ENCODE measurements around the gene SRRM2. TPM values are rescaled to one million over a fixed set of nuclear protein-coding genes. Genes with fewer than 3 reads are reported as not detected.

Gene SRRM2
- total RNA-seq, 1 donor from 2014 or later, result 30.5 TPM

DNA sequence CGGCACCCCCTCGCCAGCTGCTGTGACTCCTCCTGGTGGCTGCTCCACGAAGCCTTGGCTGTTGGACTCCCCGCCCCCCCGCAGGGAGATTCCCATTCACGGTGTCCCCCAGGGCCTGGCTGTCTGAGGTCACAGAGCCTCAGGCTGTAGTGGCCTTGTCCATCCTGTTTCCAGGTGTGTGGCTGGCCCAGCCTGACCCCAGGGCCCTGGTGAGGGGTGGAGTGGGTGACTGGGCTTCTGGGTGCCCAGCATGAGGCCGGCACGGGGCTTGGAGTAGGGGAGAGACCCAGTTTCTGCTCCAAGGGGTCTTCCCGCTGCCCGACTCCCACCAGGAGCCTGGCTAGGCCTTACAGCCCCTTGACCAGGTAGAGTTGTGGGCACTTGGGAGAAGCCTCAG, 42.9 kb upstream of the SRRM2 start:
- Histone ChIP-seq H3K36me3 (ENCODE audit: control insufficient read depth, insufficient read depth, low read length) (peaks cover 23% of the 10 kb centered on the region), H3K27me3 (ENCODE audit: control insufficient read depth, insufficient read depth, low read length) (no peaks in the 10 kb centered on the region), H3K4me3 (ENCODE audit: low read depth, low read length) (no peak overlapping the region)
- TF ChIP-seq, protein P1, sequence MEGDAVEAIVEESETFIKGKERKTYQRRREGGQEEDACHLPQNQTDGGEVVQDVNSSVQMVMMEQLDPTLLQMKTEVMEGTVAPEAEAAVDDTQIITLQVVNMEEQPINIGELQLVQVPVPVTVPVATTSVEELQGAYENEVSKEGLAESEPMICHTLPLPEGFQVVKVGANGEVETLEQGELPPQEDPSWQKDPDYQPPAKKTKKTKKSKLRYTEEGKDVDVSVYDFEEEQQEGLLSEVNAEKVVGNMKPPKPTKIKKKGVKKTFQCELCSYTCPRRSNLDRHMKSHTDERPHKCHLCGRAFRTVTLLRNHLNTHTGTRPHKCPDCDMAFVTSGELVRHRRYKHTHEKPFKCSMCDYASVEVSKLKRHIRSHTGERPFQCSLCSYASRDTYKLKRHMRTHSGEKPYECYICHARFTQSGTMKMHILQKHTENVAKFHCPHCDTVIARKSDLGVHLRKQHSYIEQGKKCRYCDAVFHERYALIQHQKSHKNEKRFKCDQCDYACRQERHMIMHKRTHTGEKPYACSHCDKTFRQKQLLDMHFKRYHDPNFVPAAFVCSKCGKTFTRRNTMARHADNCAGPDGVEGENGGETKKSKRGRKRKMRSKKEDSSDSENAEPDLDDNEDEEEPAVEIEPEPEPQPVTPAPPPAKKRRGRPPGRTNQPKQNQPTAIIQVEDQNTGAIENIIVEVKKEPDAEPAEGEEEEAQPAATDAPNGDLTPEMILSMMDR (IDR thresholded peaks at IDR 0.05; ENCODE audit: insufficient read depth, low read length, severe bottlenecking), result no peak
- FAIRE-seq (no peak), DNase-seq (ENCODE audit: low read depth) (no peak)

DNA sequence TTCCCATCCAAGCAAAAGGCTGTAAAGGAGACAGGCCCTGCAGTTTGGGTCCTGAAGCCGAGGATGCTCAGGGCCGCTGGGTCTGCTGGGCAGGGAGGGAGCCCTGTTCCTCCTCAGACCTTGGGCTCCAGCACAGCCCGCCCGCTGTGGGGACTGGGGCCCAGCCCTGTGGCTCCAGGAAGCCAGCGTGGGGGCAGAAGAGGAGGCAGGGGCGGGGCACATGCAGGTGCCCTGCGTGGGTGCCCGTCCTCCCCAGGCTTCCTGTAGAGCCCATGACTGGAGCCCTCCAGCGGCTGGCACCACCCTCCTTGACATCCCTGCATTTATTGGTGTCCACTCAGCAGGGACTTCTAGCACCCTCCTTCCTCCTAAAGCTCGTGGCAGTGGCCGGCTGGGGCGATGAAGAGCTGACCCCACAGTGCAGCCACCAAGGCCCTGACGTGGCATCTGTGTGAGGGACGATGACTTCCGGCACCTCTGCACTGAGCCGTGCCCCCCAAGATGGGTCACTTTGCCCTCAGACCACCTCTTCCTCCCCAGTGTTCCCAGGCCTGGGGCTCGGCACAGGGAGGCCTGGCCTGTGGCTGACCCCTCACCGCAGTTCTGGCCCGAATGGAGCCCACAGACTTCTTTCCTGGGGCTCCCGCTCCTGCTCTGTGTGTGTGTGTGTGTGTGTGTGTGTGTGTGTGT, 42.3 kb upstream of the SRRM2 start:
- TF ChIP-seq, protein P1 (IDR thresholded peaks at IDR 0.05; ENCODE audit: insufficient read depth, low read length, severe bottlenecking), result no peak
- FAIRE-seq (no peak), DNase-seq (ENCODE audit: low read depth) (no peak)
- Histone ChIP-seq H3K36me3 (ENCODE audit: control insufficient read depth, insufficient read depth, low read length) (peaks cover 19% of the 10 kb centered on the region), H3K27me3 (ENCODE audit: control insufficient read depth, insufficient read depth, low read length) (no peaks in the 10 kb centered on the region), H3K4me3 (ENCODE audit: low read depth, low read length) (no peak overlapping the region)

DNA sequence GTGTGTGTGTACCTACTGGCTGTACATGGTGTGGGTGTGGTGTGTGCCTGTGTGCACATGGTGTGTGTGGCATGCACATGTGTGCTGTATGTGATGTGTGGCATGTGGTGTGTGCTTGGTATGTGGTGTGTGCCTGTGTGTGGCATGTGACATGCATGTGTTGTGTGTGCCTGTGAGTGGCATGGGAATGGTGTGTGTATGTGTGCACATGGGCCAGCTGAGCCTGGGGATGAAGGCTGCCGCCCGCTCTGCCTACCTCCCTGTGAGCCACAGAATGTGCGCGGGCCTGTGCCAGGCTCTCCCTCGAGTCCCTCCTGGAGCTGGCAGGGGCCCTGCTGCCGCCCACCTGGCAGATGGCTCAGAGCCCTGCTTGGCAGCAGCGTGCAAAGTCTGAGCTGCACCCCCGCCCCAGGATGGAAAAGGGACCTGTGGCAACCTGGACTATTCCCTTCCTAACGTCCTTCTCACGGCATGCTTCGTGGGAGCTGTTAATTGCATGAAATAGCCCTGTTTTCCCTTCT, 41.7 kb upstream of the SRRM2 start:
- H3K4me3 ChIP-seq (ENCODE audit: low read depth, low read length), result no peak overlapping the region
- no peaks in the 10 kb centered on the region for H3K27me3 ChIP-seq (ENCODE audit: control insufficient read depth, insufficient read depth, low read length)
- DNase-seq (ENCODE audit: low read depth) (no peak), FAIRE-seq (peak; percentile 23)
- TF ChIP-seq, protein P1 (IDR thresholded peaks at IDR 0.05; ENCODE audit: insufficient read depth, low read length, severe bottlenecking), result no peak
- H3K36me3 ChIP-seq (ENCODE audit: control insufficient read depth, insufficient read depth, low read length), result peaks cover 14% of the 10 kb centered on the region

DNA sequence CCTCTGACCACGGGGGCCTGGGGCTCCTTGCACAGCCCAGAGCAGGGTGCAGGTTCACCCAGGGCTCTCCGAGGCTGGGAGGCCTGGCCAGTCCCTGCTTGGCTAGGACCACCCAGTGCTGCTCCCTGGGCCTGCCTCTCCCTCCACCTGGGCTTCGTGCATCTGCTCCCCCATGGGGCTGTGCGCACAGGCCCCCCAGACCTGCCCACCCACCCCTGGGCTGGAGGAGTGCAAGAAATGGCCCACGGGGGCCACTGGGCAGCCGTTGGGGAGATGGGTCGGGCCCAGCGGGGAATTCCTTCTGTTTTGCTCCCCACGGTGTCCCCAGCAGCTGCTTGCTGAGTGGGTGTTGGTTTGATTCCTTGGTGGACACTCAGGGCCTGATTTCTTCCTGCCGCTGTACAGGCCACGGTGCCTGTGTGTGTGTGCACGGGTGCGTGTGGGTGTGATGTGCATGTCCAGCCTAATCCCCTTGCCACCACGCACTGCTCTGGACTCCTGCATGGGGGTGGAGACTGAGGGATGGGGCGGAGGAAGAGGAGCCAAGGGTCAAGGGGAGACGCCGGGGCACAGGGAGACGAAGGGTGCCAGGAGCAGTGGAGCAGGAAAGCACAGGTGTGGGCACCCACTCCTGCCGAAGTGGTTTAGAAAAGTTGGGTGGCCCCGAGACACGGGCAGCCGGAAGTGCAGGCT, 40.9 kb upstream of the SRRM2 start:
- DNase-seq (ENCODE audit: low read depth) (no peak), FAIRE-seq (no peak)
- H3K27me3 ChIP-seq (ENCODE audit: control insufficient read depth, insufficient read depth, low read length), result no peaks in the 10 kb centered on the region
- TF ChIP-seq, protein P1 (IDR thresholded peaks at IDR 0.05; ENCODE audit: insufficient read depth, low read length, severe bottlenecking), result no peak
- no peak overlapping the region for H3K4me3 ChIP-seq (ENCODE audit: low read depth, low read length)
- H3K36me3 ChIP-seq (ENCODE audit: control insufficient read depth, insufficient read depth, low read length), result peaks cover 10% of the 10 kb centered on the region

DNA sequence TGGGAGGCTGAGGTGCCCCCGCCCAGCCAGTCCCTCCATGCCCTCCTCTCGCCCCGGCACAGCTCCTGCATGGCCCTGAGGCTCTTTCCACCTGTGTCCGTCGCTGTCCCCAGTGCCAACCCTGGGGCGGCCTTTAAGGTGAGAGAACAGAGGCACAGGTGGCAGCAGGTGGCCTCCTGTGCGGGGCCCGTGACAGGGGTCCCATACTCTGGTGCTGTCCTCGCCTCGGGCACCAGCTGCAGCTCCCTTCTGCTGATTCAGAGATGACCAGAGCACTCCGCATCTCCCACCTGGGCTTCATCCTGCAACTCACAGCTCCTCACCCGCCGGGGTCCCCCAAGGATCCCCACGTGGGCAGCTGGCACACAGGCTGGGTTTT, 40.4 kb upstream of the SRRM2 start:
- Histone ChIP-seq H3K27me3 (ENCODE audit: control insufficient read depth, insufficient read depth, low read length) (no peaks in the 10 kb centered on the region), H3K36me3 (ENCODE audit: control insufficient read depth, insufficient read depth, low read length) (peaks cover 9% of the 10 kb centered on the region), H3K4me3 (ENCODE audit: low read depth, low read length) (no peak overlapping the region)
- FAIRE-seq, result no peak
- TF ChIP-seq, protein P1 (IDR thresholded peaks at IDR 0.05; ENCODE audit: insufficient read depth, low read length, severe bottlenecking), result no peak
- no peak for DNase-seq (ENCODE audit: low read depth)
